ENCODE data around the gene DKKL1. TPM values are rescaled to one million over a fixed set of nuclear protein-coding genes. Genes with fewer than 3 reads are reported as not detected.

The DKKL1 gene
- total RNA-seq, 1 experiment from 2014 or later, result 2.4 TPM

GRCh38 chr19:49419173-49419572, 55.5 kb downstream of the DKKL1 start (continued):
- TF ChIP-seq FOXP4 (CRISPR knock-in tag; IDR thresholded peaks at IDR 0.05) (no peak), NFYB (CRISPR knock-in tag; conservative IDR thresholded peaks at IDR 0.05; ENCODE audit: low read depth) (no peak), ESRRA (CRISPR knock-in tag; IDR thresholded peaks at IDR 0.05; ENCODE audit: borderline replicate concordance) (no peak)
- TF ChIP-seq, protein P1, sequence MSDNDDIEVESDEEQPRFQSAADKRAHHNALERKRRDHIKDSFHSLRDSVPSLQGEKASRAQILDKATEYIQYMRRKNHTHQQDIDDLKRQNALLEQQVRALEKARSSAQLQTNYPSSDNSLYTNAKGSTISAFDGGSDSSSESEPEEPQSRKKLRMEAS (CRISPR knock-in tag; IDR thresholded peaks at IDR 0.05), result no peak

- TF ChIP-seq FOXK1 (CRISPR knock-in tag; IDR thresholded peaks at IDR 0.05) (no peak), MXD4 (CRISPR knock-in tag; IDR thresholded peaks at IDR 0.05; ENCODE audit: borderline replicate concordance) (no peak), SP1 (CRISPR knock-in tag; conservative IDR thresholded peaks at IDR 0.05) (no peak), ZMAT4 (CRISPR knock-in tag; IDR thresholded peaks at IDR 0.05) (no peak)
- TF ChIP-seq, protein P1 (CRISPR knock-in tag; IDR thresholded peaks at IDR 0.05), result no peak
- Mint-ChIP-seq H3K27me3 (ENCODE audit: low read depth) (peaks cover 65% of the 10 kb centered on the region), H3K36me3 (no peaks in the 10 kb centered on the region), H3K9me3 (no peaks in the 10 kb centered on the region), H3K4me3 (peak overlapping the region; percentile 49), H3K4me1 (peaks cover 70% of the 10 kb centered on the region), H3K27ac (peak overlapping the region; percentile 84)
- CTCF ChIA-PET, result interaction anchor here (0.5 to 8.4 kb wide), 6 partner anchors 16 to 1446 kb away, joined by 4 to 120 read pairs (median 13); partner anchors contain the start of gene KASH5
- POLR2A ChIA-PET, result interaction anchor here (1.4 kb wide), 1 partner anchor 57 kb away, joined by 5 read pairs; the partner anchor contains the start of genes DKKL1 and TEAD2
- no peak for DNase-seq (ENCODE audit: low spot score)
- ATAC-seq, result no peak
Measured at GRCh38 chr19:49420227-49420626, 56.5 kb downstream of the DKKL1 start.

DNA sequence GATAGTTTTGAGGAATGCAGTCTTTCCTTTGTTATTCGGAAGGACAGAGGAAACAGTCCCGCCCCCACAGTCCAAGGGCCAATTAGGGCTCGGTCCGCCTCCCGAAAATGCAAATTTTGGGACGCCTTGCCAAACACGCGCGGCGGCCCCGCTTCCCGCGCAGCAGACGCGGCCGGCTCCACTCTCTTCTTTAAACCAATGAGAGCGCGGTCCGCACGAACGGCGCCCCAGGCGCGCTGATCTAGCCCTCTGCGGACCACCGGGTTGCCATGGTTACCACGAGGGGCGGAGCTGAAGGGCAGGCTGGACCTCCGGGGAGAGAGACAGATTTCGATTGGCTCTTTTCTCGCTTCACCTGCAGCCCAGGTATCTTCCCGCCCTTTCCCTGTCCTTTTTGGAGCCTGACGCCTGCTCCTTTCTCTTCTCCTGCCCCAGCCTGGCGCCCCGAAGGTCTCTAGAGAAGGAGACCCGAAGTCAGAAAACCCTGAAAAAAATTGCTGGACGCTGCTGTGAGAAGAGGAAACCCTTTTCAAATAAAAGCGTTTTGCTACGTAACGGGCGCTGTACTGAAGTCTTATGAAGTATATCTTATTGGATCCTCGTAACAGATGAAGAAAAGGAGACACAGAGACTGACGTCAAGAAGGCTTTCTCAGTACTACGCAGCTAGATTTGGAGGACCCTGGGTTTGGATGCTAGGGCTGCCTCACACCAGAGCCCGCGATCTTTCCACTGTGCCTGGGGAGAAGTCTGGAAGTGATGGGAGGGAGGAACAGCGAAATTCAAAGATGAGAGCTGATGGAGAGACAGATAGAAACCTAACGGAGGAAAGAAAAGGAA, 57.6 kb downstream of the DKKL1 start:
- H3K4me1 Mint-ChIP-seq, result peaks cover 78% of the 10 kb centered on the region
- DNase-seq (ENCODE audit: low spot score), result peak; percentile 100
- TF ChIP-seq, protein P2, sequence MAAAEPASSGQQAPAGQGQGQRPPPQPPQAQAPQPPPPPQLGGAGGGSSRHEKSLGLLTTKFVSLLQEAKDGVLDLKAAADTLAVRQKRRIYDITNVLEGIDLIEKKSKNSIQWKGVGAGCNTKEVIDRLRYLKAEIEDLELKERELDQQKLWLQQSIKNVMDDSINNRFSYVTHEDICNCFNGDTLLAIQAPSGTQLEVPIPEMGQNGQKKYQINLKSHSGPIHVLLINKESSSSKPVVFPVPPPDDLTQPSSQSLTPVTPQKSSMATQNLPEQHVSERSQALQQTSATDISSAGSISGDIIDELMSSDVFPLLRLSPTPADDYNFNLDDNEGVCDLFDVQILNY (CRISPR knock-in tag; IDR thresholded peaks at IDR 0.05), result peak; percentile 94
- TF ChIP-seq ESRRA (CRISPR knock-in tag; IDR thresholded peaks at IDR 0.05; ENCODE audit: borderline replicate concordance) (no peak), NFYB (CRISPR knock-in tag; conservative IDR thresholded peaks at IDR 0.05; ENCODE audit: low read depth) (peak; percentile 46; the same call in 1 of the 2 replicates), NFE2L1 (CRISPR knock-in tag; IDR thresholded peaks at IDR 0.05) (peak; percentile 44; the same call in 1 of the 2 replicates), FOXK1 (CRISPR knock-in tag; IDR thresholded peaks at IDR 0.05) (0 out of 2 replicates have a peak, but pooled peaks have one; percentile 22)
- TF ChIP-seq, protein P1 (CRISPR knock-in tag; IDR thresholded peaks at IDR 0.05), result peak; percentile 85
- TF ChIP-seq, protein P3, sequence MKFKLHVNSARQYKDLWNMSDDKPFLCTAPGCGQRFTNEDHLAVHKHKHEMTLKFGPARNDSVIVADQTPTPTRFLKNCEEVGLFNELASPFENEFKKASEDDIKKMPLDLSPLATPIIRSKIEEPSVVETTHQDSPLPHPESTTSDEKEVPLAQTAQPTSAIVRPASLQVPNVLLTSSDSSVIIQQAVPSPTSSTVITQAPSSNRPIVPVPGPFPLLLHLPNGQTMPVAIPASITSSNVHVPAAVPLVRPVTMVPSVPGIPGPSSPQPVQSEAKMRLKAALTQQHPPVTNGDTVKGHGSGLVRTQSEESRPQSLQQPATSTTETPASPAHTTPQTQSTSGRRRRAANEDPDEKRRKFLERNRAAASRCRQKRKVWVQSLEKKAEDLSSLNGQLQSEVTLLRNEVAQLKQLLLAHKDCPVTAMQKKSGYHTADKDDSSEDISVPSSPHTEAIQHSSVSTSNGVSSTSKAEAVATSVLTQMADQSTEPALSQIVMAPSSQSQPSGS (CRISPR knock-in tag; IDR thresholded peaks at IDR 0.05; ENCODE audit: borderline replicate concordance, low read depth), result no peak
- ChIA-PET POLR2A (interaction anchor here (0.6 to 1.4 kb wide), 3 partner anchors 10 to 58 kb away, joined by 3 to 5 read pairs (median 4); partner anchors contain the start of genes DKKL1 and TEAD2), CTCF (interaction anchor here (0.5 to 8.4 kb wide), 16 partner anchors 10 to 1447 kb away, joined by 3 to 120 read pairs (median 5); partner anchors contain the start of genes KASH5 and PIH1D1)
- H3K27me3 Mint-ChIP-seq (ENCODE audit: low read depth), result peaks cover 75% of the 10 kb centered on the region
- H3K27ac Mint-ChIP-seq, result peak overlapping the region; percentile 84
- no peaks in the 10 kb centered on the region for H3K36me3 Mint-ChIP-seq
- H3K9me3 Mint-ChIP-seq, result no peaks in the 10 kb centered on the region
- peak overlapping the region; percentile 49 for H3K4me3 Mint-ChIP-seq
- ATAC-seq, result peak; percentile 75
